ENCODE data around the gene EDAR. TPM values are rescaled to one million over a fixed set of nuclear protein-coding genes. Genes with fewer than 3 reads are reported as not detected.

Gene EDAR
- total and polyA plus RNA-seq, 10 of the 15 experiments (the other 5 are each of a cell fraction or from before 2014, with no cell fraction given): 0.04 TPM; not detected in 9

DNA sequence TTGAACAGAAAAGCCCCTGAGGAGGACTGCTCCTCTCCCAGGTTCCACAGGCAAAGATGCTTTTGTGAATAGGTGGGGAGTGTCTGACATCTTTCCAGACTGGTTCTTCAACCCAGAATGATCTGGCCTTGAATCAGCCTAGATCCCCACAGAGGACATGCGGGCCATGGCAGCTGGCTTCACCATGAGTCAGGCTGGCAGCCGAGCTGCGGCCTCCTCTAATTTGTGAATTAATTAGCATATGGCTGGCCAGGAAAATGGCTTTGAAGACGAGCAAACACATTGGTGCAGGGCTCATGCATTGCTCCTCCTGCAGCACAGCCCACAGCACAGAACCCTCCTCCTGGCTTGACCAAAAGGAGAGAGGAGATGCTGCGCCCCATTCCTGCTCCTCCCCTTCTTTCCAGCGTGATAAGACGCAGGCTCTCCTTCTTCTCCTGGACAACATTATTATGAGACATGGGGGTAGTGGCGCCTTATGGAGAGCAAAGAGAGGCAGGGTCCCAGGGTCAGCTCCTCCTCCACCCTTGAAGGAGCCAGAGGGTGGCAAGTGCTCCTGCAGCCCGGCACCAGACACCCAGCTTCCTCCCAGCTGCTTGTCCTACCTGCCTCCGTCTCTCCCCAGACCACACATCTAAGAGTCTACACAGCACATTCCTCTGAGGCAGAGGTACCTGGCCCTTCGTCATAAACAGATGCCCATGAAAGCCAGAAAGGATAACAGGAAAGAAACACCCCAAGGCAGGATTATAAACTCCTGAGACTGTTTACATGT is 66.7 kb downstream of the EDAR start:
- RAD21 ChIA-PET (ENCODE audit: unreplicated experiment): no interaction called here
- no TSS peak for BruUV-seq (replicated peaks)
- no peak overlapping the region for H3K4me2 ChIP-seq (ENCODE audit: control insufficient read depth, insufficient read depth)

More for the DNA sequence above, 66.7 kb downstream of the EDAR start:
- SMC1A ChIA-PET (ENCODE audit: uncharacterized antibody, unreplicated experiment): no interaction called here
- intact Hi-C loops (cut with micrococcal nuclease; ENCODE audit: unreplicated experiment): no loop called here
- CTCF ChIA-PET: no interaction called here
- Histone ChIP-seq H3K27ac (ENCODE audit: control insufficient read depth, insufficient read depth) (no peak overlapping the region), H3K4me1 (ENCODE audit: control insufficient read depth, insufficient read depth, low read length) (no peaks in the 10 kb centered on the region), H3K9me3 (replicated peaks; ENCODE audit: control insufficient read depth, insufficient read depth, low read length) (no peaks in the 10 kb centered on the region), H3K79me2 (ENCODE audit: control insufficient read depth, insufficient read depth, low read length) (no peaks in the 10 kb centered on the region), H3K36me3 (ENCODE audit: control insufficient read depth in 2 of 2, insufficient read depth in 2 of 2, low read length in 1 of 2) (no peaks in the 10 kb centered on the region), H4K20me1 (ENCODE audit: control insufficient read depth, insufficient read depth) (no peaks in the 10 kb centered on the region), H3K9ac (ENCODE audit: control insufficient read depth, insufficient read depth, low read length) (no peak overlapping the region), H3K27me3 (replicated peaks in 1 of 2; ENCODE audit: control insufficient read depth in 2 of 2, insufficient read depth in 2 of 2, low read length in 1 of 2) (peaks cover 0 to 3% of the 10 kb centered on the region in 2 experiments; a peak in 2 of 4 replicates), H2AFZ (ENCODE audit: control insufficient read depth, low read depth, low read length) (no peak overlapping the region), H3K4me3 (no peak overlapping the region)
- POLR2A ChIA-PET: no interaction called here
- TF ChIP-seq, protein P1, sequence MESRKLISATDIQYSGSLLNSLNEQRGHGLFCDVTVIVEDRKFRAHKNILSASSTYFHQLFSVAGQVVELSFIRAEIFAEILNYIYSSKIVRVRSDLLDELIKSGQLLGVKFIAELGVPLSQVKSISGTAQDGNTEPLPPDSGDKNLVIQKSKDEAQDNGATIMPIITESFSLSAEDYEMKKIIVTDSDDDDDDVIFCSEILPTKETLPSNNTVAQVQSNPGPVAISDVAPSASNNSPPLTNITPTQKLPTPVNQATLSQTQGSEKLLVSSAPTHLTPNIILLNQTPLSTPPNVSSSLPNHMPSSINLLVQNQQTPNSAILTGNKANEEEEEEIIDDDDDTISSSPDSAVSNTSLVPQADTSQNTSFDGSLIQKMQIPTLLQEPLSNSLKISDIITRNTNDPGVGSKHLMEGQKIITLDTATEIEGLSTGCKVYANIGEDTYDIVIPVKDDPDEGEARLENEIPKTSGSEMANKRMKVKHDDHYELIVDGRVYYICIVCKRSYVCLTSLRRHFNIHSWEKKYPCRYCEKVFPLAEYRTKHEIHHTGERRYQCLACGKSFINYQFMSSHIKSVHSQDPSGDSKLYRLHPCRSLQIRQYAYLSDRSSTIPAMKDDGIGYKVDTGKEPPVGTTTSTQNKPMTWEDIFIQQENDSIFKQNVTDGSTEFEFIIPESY (IDR thresholded peaks at IDR 0.05): no peak
- no peak for TF ChIP-seq MYC (IDR thresholded peaks at IDR 0.05; ENCODE audit: insufficient read depth, insufficient read length, insufficient replicate concordance, low read length, severe bottlenecking)
- TF ChIP-seq, protein P2, sequence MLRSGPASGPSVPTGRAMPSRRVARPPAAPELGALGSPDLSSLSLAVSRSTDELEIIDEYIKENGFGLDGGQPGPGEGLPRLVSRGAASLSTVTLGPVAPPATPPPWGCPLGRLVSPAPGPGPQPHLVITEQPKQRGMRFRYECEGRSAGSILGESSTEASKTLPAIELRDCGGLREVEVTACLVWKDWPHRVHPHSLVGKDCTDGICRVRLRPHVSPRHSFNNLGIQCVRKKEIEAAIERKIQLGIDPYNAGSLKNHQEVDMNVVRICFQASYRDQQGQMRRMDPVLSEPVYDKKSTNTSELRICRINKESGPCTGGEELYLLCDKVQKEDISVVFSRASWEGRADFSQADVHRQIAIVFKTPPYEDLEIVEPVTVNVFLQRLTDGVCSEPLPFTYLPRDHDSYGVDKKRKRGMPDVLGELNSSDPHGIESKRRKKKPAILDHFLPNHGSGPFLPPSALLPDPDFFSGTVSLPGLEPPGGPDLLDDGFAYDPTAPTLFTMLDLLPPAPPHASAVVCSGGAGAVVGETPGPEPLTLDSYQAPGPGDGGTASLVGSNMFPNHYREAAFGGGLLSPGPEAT (IDR thresholded peaks at IDR 0.05; ENCODE audit: low read depth): no peak
- TF ChIP-seq NR2F1 (conservative IDR thresholded peaks at IDR 0.05): no peak
- no peak for TF ChIP-seq HCFC1 (IDR thresholded peaks at IDR 0.05; ENCODE audit: low read length)
- TF ChIP-seq SMARCA5 (IDR thresholded peaks at IDR 0.05): no peak
- TF ChIP-seq NRF1 (conservative IDR thresholded peaks at IDR 0.05; ENCODE audit: low read depth, low read length): no peak
- no peak for TF ChIP-seq SUZ12 (IDR thresholded peaks at IDR 0.05; ENCODE audit: unreplicated experiment)
- TF ChIP-seq, protein P3, sequence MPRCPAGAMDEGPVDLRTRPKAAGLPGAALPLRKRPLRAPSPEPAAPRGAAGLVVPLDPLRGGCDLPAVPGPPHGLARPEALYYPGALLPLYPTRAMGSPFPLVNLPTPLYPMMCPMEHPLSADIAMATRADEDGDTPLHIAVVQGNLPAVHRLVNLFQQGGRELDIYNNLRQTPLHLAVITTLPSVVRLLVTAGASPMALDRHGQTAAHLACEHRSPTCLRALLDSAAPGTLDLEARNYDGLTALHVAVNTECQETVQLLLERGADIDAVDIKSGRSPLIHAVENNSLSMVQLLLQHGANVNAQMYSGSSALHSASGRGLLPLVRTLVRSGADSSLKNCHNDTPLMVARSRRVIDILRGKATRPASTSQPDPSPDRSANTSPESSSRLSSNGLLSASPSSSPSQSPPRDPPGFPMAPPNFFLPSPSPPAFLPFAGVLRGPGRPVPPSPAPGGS (IDR thresholded peaks at IDR 0.05; ENCODE audit: borderline replicate concordance, insufficient read depth, low read depth, low read length, poor library complexity, severe bottlenecking): no peak
- TF ChIP-seq, protein P4, sequence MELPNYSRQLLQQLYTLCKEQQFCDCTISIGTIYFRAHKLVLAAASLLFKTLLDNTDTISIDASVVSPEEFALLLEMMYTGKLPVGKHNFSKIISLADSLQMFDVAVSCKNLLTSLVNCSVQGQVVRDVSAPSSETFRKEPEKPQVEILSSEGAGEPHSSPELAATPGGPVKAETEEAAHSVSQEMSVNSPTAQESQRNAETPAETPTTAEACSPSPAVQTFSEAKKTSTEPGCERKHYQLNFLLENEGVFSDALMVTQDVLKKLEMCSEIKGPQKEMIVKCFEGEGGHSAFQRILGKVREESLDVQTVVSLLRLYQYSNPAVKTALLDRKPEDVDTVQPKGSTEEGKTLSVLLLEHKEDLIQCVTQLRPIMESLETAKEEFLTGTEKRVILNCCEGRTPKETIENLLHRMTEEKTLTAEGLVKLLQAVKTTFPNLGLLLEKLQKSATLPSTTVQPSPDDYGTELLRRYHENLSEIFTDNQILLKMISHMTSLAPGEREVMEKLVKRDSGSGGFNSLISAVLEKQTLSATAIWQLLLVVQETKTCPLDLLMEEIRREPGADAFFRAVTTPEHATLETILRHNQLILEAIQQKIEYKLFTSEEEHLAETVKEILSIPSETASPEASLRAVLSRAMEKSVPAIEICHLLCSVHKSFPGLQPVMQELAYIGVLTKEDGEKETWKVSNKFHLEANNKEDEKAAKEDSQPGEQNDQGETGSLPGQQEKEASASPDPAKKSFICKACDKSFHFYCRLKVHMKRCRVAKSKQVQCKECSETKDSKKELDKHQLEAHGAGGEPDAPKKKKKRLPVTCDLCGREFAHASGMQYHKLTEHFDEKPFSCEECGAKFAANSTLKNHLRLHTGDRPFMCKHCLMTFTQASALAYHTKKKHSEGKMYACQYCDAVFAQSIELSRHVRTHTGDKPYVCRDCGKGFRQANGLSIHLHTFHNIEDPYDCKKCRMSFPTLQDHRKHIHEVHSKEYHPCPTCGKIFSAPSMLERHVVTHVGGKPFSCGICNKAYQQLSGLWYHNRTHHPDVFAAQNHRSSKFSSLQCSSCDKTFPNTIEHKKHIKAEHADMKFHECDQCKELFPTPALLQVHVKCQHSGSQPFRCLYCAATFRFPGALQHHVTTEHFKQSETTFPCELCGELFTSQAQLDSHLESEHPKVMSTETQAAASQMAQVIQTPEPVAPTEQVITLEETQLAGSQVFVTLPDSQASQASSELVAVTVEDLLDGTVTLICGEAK (IDR thresholded peaks at IDR 0.05; ENCODE audit: borderline replicate concordance): no peak
- in situ Hi-C loops (cut with MboI): no loop called here
- ATAC-seq: no peak
- FAIRE-seq: no peak
- 53% methylated on average over 11 of the region's 11 CpGs for WGBS (ENCODE audit: insufficient coverage, insufficient replicate concordance, low lambda C conversion rate, missing lambda C conversion rate)
- DNase-seq (ENCODE audit: low read depth, low spot score): no peak
